Panc1 (cell line): ENCODE results near the gene EFCAB8. TPM values are rescaled to one million over a fixed set of nuclear protein-coding genes. Genes with fewer than 3 reads are reported as not detected.

Source experiments
- ATAC-seq: fragments of 200-7000 bp; cut with Tn5 transposase; 2 replicates; pipeline ENCODE4 v1.9.1; 2020; ENCODE audit warnings: mild to moderate bottlenecking, moderate library complexity
- BruUV-seq: library from RNA; stranded (reverse); fragments of 400-500 nt; replicated peaks from 2 replicates; lab custom pipeline; 2021; lab: Mats Ljungman, UMichigan
- CTCF ChIA-PET: fragments of 300-600 bp; sonication (Branson Sonifier 250); formaldehyde crosslinking; loops from one replicate; lab custom pipeline; 2022; ENCODE audit warnings: antibody characterized with exemption; lab: Charles Lee
- POLR2A ChIA-PET: fragments of 300-600 bp; sonication (Branson Sonifier 250); formaldehyde crosslinking; loops from one replicate; lab custom pipeline; 2022; ENCODE audit warnings: antibody characterized with exemption; lab: Charles Lee
- DNase-seq: peaks from one replicate; pipeline ENCODE4 v3.0.0-alpha.2; 2010; ENCODE audit warnings: low read depth, low spot score
- H3K27ac ChIP-seq: 2 replicates; pipeline ENCODE4 v1.5.1; 2011; ENCODE audit warnings: mild to moderate bottlenecking, low read length, inconsistent platforms
- H3K27me3 ChIP-seq: fragments of 200-500 bp; sonication (Bioruptor generic); 2 replicates; pipeline ENCODE4 v1.6.0; 2014; ENCODE audit warnings: low read length, inconsistent platforms; ENCODE audit not compliant: control insufficient read depth, insufficient read depth
- H3K36me3 ChIP-seq: fragments of 200-500 bp; sonication (Bioruptor generic); 2 replicates; pipeline ENCODE4 v1.5.1; 2014; ENCODE audit warnings: inconsistent platforms, mild to moderate bottlenecking, low read length, moderate library complexity; ENCODE audit not compliant: control insufficient read depth, insufficient read depth
- H3K4me1 ChIP-seq: 2 replicates; pipeline ENCODE4 v1.5.1; 2011; ENCODE audit warnings: inconsistent platforms, mild to moderate bottlenecking, low read length, moderate library complexity; ENCODE audit not compliant: control insufficient read depth, insufficient read depth
- H3K4me3 ChIP-seq, 2 experiments: 2 replicates each; pipeline ENCODE4 v1.5.1; 2011 to 2012; ENCODE audit warnings: low read depth in 2 of 2, low read length in 2 of 2, mild to moderate bottlenecking in 2 of 2, inconsistent platforms in 1 of 2, moderate library complexity in 1 of 2
- H3K9me3 ChIP-seq: fragments of 200-500 bp; sonication (Bioruptor generic); 2 replicates; pipeline ENCODE4 v1.5.1; 2014; ENCODE audit warnings: low read depth, mild to moderate bottlenecking, inconsistent platforms, low read length, moderate library complexity; ENCODE audit not compliant: control insufficient read depth, insufficient read depth
- POLR2AphosphoS5 ChIP-seq: IDR thresholded peaks from 2 replicates; pipeline ENCODE4 v1.6.1; 2012; ENCODE audit warnings: mild to moderate bottlenecking, low read depth, low read length, moderate library complexity
- SIN3A ChIP-seq: IDR thresholded peaks from 2 replicates; pipeline ENCODE4 v1.6.1; 2012; ENCODE audit warnings: low read depth, mild to moderate bottlenecking, low read length, moderate library complexity, borderline replicate concordance; ENCODE audit not compliant: insufficient read depth
- TCF7L2 ChIP-seq: IDR thresholded peaks from 2 replicates; pipeline ENCODE4 v1.6.1; 2011; ENCODE audit warnings: mild to moderate bottlenecking, low read depth, low read length, inconsistent platforms
- in situ Hi-C: cut with HindIII; loops from 2 replicates; pipeline ENCODE4 v1.10.0; 2016; ENCODE audit warnings: low sequenced_read_pairs, low pct_unique_long_range_greater_than_20kb
- intact Hi-C: fragments of 100-400 bp; cut with micrococcal nuclease; formaldehyde crosslinking; loops from one replicate; pipeline ENCODE4 v1.10.0; 2022; ENCODE audit not compliant: unreplicated experiment
- total RNA-seq: library from RNA; stranded (reverse); gene quantifications from one replicate; pipeline ENCODE4 v1.2.1, GENCODE V29; 2021; ENCODE audit not compliant: unreplicated experiment
- TF ChIP-seq, protein P1 (sequence below), 2 experiments: IDR thresholded peaks; 2 replicates each; pipeline ENCODE4 v1.6.1; 2011 to 2012; ENCODE audit warnings: low read depth in 2 of 2, control low read depth in 1 of 2, low read length in 1 of 2, mild to moderate bottlenecking in 1 of 2, moderate library complexity in 1 of 2; ENCODE audit not compliant: insufficient read depth in 1 of 2
- TF ChIP-seq, protein P2 (sequence below): fragments of 450-650 bp; IDR thresholded peaks from 2 replicates; pipeline ENCODE4 v1.5.1; 2017; ENCODE audit warnings: mild to moderate bottlenecking

The EFCAB8 gene
- total RNA-seq, 1 experiment from 2014 or later = 1.1 TPM

DNA sequence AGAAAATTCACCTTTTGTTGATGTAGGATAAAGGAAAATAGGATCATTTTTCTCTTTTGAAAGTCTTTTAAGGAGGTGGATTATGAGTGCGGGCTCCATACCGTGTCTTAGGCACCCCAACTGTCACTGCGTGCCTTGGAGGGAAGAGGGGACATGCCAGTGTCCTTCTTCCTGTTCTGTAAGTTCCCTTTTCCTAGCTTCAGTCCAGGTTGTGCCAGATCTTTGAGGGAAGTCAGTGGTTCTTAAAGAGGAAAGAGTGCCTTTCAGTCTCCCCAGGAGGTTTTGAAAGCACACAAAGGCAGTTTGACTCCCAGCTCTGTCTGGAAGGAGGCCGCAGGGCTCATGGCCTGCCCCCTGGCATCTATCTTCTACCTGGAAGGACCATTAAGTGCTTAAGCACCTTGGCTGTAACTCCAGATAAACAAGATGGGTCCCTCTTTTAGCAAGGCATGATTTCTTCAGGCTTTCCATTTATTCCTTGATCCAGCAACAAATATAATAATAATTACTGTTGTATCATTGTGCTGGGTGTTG, 13.0 kb downstream of the EFCAB8 start:
- no peak overlapping the region for H3K27ac ChIP-seq
- in situ Hi-C loops (no loop called here), intact Hi-C loops (no loop called here)
- no peaks in the 10 kb centered on the region for H3K4me1 ChIP-seq
- DNase-seq (no peak), ATAC-seq (no peak)
- no TSS peak for BruUV-seq
- no peaks in the 10 kb centered on the region for H3K27me3 ChIP-seq
- TF ChIP-seq, protein P1, sequence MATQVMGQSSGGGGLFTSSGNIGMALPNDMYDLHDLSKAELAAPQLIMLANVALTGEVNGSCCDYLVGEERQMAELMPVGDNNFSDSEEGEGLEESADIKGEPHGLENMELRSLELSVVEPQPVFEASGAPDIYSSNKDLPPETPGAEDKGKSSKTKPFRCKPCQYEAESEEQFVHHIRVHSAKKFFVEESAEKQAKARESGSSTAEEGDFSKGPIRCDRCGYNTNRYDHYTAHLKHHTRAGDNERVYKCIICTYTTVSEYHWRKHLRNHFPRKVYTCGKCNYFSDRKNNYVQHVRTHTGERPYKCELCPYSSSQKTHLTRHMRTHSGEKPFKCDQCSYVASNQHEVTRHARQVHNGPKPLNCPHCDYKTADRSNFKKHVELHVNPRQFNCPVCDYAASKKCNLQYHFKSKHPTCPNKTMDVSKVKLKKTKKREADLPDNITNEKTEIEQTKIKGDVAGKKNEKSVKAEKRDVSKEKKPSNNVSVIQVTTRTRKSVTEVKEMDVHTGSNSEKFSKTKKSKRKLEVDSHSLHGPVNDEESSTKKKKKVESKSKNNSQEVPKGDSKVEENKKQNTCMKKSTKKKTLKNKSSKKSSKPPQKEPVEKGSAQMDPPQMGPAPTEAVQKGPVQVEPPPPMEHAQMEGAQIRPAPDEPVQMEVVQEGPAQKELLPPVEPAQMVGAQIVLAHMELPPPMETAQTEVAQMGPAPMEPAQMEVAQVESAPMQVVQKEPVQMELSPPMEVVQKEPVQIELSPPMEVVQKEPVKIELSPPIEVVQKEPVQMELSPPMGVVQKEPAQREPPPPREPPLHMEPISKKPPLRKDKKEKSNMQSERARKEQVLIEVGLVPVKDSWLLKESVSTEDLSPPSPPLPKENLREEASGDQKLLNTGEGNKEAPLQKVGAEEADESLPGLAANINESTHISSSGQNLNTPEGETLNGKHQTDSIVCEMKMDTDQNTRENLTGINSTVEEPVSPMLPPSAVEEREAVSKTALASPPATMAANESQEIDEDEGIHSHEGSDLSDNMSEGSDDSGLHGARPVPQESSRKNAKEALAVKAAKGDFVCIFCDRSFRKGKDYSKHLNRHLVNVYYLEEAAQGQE (IDR thresholded peaks at IDR 0.05; ENCODE audit: insufficient read depth in 1 of 2, low read depth in 2 of 2, low read length in 1 of 2) = no peak
- POLR2A ChIA-PET = no interaction called here
- no peak overlapping the region for H3K4me3 ChIP-seq
- CTCF ChIA-PET = interaction anchor here (0.6 kb wide), 1 partner anchor 15 kb away, joined by 7 read pairs; no protein-coding TSS in a partner anchor
- H3K36me3 ChIP-seq = no peaks in the 10 kb centered on the region
- H3K9me3 ChIP-seq = no peaks in the 10 kb centered on the region

DNA sequence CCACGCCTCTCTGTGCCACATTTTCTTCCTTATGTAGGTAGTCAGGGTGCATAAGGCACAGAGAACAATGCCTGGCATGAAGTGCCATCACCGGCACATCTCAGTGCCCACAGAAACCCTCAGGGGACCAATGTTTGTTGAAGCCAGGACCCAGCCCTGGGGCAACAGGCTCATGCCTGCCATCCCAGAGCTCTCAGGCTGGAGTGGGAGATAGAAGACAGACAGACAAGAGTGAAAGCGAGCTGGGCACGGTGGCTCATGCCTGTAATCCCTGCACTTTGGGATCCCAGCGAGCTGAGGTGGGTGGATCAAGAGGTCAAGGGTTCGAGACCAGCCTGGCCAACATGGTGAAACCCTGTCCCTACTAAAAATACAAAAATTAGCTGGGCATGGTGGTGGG, 13.5 kb downstream of the EFCAB8 start:
- TF ChIP-seq, protein P1 (IDR thresholded peaks at IDR 0.05; ENCODE audit: insufficient read depth in 1 of 2, low read depth in 2 of 2, low read length in 1 of 2) = no peak
- TF ChIP-seq POLR2AphosphoS5 = no peak
- intact Hi-C loops (no loop called here), in situ Hi-C loops (no loop called here)
- Histone ChIP-seq H3K36me3 (no peaks in the 10 kb centered on the region), H3K9me3 (no peaks in the 10 kb centered on the region), H3K4me1 (no peaks in the 10 kb centered on the region), H3K27ac (no peak overlapping the region), H3K4me3 (no peak overlapping the region), H3K27me3 (no peaks in the 10 kb centered on the region)
- POLR2A ChIA-PET = no interaction called here
- DNase-seq (no peak), ATAC-seq (no peak)
- CTCF ChIA-PET = interaction anchor here (0.6 kb wide), 1 partner anchor 16 kb away, joined by 7 read pairs; no protein-coding TSS in a partner anchor
- BruUV-seq = no TSS peak

DNA sequence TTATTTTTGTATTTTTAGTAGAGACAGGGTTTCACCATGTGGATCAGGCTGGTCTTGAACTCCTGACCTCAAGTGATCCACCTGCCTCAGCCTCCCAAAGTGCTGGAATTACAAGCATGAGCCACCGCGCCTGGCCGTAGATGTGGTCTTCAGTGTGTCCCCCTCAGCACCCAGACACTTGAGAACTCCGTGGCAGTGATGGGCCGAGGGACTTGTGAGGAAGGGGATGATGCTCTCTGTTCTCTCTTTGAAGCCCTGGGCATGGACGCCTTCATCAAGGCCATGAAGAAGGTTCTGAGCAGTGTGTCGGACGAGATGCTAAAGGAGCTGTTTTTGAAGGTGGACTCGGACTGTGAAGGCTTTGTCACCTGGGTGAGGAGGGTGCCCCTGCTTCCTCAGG, 16.9 kb downstream of the EFCAB8 start:
- Histone ChIP-seq H3K4me3 (no peak overlapping the region), H3K4me1 (no peaks in the 10 kb centered on the region), H3K36me3 (no peaks in the 10 kb centered on the region), H3K27ac (no peak overlapping the region), H3K9me3 (no peaks in the 10 kb centered on the region), H3K27me3 (no peaks in the 10 kb centered on the region)
- ChIA-PET CTCF (no interaction called here), POLR2A (interaction anchor here (0.6 kb wide), 1 partner anchor 138 kb away, joined by 4 read pairs; no protein-coding TSS in a partner anchor)
- in situ Hi-C loops = no loop called here
- intact Hi-C loops = no loop called here
- no peak for TF ChIP-seq TCF7L2
- TF ChIP-seq, protein P1 (IDR thresholded peaks at IDR 0.05; ENCODE audit: insufficient read depth in 1 of 2, low read depth in 2 of 2, low read length in 1 of 2) = no peak
- TF ChIP-seq SIN3A = no peak
- TF ChIP-seq, protein P2, sequence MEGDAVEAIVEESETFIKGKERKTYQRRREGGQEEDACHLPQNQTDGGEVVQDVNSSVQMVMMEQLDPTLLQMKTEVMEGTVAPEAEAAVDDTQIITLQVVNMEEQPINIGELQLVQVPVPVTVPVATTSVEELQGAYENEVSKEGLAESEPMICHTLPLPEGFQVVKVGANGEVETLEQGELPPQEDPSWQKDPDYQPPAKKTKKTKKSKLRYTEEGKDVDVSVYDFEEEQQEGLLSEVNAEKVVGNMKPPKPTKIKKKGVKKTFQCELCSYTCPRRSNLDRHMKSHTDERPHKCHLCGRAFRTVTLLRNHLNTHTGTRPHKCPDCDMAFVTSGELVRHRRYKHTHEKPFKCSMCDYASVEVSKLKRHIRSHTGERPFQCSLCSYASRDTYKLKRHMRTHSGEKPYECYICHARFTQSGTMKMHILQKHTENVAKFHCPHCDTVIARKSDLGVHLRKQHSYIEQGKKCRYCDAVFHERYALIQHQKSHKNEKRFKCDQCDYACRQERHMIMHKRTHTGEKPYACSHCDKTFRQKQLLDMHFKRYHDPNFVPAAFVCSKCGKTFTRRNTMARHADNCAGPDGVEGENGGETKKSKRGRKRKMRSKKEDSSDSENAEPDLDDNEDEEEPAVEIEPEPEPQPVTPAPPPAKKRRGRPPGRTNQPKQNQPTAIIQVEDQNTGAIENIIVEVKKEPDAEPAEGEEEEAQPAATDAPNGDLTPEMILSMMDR = no peak
- no peak for TF ChIP-seq POLR2AphosphoS5
- BruUV-seq = no TSS peak
- ATAC-seq (no peak), DNase-seq (no peak)
